HepG2 (cell line): Measurements from ENCODE around the gene VENTX.

Experiments
- ELK4 ChIP-seq: sonication (generic); formaldehyde crosslinking; IDR thresholded peaks from 2 replicates; pipeline ENCODE4 v1.9.0; 2021; ENCODE audit warnings: missing genetic modification reagents, borderline replicate concordance
- MAX ChIP-seq: IDR thresholded peaks from 2 replicates; pipeline ENCODE4 v1.6.1; 2012; ENCODE audit warnings: inconsistent platforms
- USF2 ChIP-seq, 2 experiments: sonication (generic) in 1 of 2; formaldehyde crosslinking in 1 of 2; IDR thresholded peaks; 2 replicates each; pipeline versions ENCODE4 v1.5.1 to v1.6.1; 2011 to 2020; ENCODE audit warnings: borderline replicate concordance in 1 of 2, low read depth in 1 of 2, low read length in 1 of 2, mild to moderate bottlenecking in 1 of 2, missing genetic modification reagents in 1 of 2, moderate library complexity in 1 of 2
- ZNF510 ChIP-seq: sonication (generic); formaldehyde crosslinking; IDR thresholded peaks from 2 replicates; pipeline ENCODE4 v1.4.0; 2020; ENCODE audit warnings: low read depth, mild to moderate bottlenecking, missing genetic modification reagents
- TF ChIP-seq, protein P1 (sequence below): sonication (generic); formaldehyde crosslinking; conservative IDR thresholded peaks from 2 replicates; pipeline ENCODE4 v1.4.0; 2020; ENCODE audit warnings: missing genetic modification reagents

- TF ChIP-seq USF2 (IDR thresholded peaks at IDR 0.05; ENCODE audit: low read depth, low read length) (no peak), USF2 (CRISPR knock-in tag; IDR thresholded peaks at IDR 0.05; ENCODE audit: borderline replicate concordance) (no peak), MAX (no peak), ELK4 (CRISPR knock-in tag) (no peak), ZNF510 (CRISPR knock-in tag) (no peak)
- TF ChIP-seq, protein P1, sequence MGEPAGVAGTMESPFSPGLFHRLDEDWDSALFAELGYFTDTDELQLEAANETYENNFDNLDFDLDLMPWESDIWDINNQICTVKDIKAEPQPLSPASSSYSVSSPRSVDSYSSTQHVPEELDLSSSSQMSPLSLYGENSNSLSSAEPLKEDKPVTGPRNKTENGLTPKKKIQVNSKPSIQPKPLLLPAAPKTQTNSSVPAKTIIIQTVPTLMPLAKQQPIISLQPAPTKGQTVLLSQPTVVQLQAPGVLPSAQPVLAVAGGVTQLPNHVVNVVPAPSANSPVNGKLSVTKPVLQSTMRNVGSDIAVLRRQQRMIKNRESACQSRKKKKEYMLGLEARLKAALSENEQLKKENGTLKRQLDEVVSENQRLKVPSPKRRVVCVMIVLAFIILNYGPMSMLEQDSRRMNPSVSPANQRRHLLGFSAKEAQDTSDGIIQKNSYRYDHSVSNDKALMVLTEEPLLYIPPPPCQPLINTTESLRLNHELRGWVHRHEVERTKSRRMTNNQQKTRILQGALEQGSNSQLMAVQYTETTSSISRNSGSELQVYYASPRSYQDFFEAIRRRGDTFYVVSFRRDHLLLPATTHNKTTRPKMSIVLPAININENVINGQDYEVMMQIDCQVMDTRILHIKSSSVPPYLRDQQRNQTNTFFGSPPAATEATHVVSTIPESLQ (CRISPR knock-in tag) = no peak
Observed at GRCh38 chr10:133229265-133230043, 8.2 kb upstream of the VENTX start.
